ENCODE results near the gene NCAPG2. TPM values are rescaled to one million over a fixed set of nuclear protein-coding genes. Genes with fewer than 3 reads are reported as not detected.

Gene NCAPG2
- total RNA-seq, 2 experiments from 2014 or later = 61.8 to 111 TPM

DNA sequence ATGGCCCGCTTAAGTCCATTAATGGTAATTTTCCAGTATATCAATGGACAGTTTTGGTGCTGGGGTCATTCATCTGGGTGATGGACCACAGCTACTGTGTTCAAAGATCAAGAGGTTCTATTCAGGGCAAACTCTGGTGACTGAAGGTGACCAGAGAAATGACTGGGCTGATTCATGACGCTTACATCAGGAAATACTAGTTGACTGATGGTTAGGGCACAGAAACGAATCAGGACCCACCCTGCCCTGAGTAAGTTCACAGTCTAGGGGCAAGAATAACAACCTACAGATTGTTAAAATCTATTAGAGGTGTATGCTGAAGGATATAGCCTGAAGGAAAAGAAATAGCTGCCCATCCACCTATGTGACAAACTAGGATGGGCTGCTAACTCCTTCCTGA lies 9.5 kb downstream of the NCAPG2 start:
- peaks cover 35% of the 10 kb centered on the region; the same call in 1 of the 2 replicates for H3K79me2 ChIP-seq (ENCODE audit: insufficient read depth, low read depth, low read length)
- DNase-seq (ENCODE audit: low spot score) = no peak
- intact Hi-C loops (cut with micrococcal nuclease; ENCODE audit: unreplicated experiment) = loop anchor here (10.0 kb wide), 1 partner anchor 280 kb away; no protein-coding TSS in a partner anchor
- H3K4me3 ChIP-seq (ENCODE audit: low read depth, low read length, poor library complexity, severe bottlenecking) = no peak overlapping the region
- POLR2A ChIA-PET = interaction anchor here (0.5 kb wide), 1 partner anchor 134 kb away, joined by 4 read pairs; no protein-coding TSS in a partner anchor
- TF ChIP-seq, protein P1, sequence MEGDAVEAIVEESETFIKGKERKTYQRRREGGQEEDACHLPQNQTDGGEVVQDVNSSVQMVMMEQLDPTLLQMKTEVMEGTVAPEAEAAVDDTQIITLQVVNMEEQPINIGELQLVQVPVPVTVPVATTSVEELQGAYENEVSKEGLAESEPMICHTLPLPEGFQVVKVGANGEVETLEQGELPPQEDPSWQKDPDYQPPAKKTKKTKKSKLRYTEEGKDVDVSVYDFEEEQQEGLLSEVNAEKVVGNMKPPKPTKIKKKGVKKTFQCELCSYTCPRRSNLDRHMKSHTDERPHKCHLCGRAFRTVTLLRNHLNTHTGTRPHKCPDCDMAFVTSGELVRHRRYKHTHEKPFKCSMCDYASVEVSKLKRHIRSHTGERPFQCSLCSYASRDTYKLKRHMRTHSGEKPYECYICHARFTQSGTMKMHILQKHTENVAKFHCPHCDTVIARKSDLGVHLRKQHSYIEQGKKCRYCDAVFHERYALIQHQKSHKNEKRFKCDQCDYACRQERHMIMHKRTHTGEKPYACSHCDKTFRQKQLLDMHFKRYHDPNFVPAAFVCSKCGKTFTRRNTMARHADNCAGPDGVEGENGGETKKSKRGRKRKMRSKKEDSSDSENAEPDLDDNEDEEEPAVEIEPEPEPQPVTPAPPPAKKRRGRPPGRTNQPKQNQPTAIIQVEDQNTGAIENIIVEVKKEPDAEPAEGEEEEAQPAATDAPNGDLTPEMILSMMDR (conservative IDR thresholded peaks at IDR 0.05; ENCODE audit: low read length) = no peak
- no peak for TF ChIP-seq EZH2phosphoT487 (IDR thresholded peaks at IDR 0.05; ENCODE audit: borderline replicate concordance, low read depth, low read length)
- H3K9me2 ChIP-seq (ENCODE audit: insufficient read depth, low read length) = no peaks in the 10 kb centered on the region
- no peak overlapping the region for H3K27ac ChIP-seq (ENCODE audit: low read depth, low read length, poor library complexity, severe bottlenecking)
- H4K20me1 ChIP-seq (ENCODE audit: insufficient read depth, low read length) = no peaks in the 10 kb centered on the region
- H3K36me3 ChIP-seq (ENCODE audit: insufficient read depth, low read length) = peaks cover 98% of the 10 kb centered on the region
- H3K9me3 ChIP-seq (ENCODE audit: low read length) = no peaks in the 10 kb centered on the region
- no peak overlapping the region for H2AFZ ChIP-seq (ENCODE audit: low read length)
- H3K4me2 ChIP-seq (ENCODE audit: low read length) = no peak overlapping the region
- BruUV-seq (replicated peaks) = no TSS peak
- H3K4me1 ChIP-seq (ENCODE audit: insufficient read depth, low read length, poor library complexity, severe bottlenecking) = no peaks in the 10 kb centered on the region
- CTCF ChIA-PET (ENCODE audit: unreplicated experiment) = no interaction called here

DNA sequence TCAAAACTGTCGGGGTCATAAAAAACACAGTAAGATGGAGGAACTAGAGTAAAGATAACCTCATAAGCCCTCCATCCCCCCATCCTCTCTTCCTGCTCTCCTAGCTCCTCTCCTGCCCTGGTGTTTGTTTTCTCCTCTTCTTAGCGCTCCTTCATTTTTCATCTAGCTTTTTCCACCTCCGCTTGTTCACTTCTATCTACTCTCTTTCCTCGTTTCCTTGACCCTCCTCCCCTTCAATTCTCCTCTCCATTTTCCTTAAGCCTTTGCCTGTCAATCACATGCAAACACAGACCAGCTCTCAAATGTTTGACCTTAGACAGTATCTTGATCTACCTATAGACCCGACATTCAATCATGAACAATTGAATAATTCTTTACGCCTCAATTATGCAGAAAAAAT lies 10.0 kb downstream of the NCAPG2 start:
- ChIA-PET CTCF (ENCODE audit: unreplicated experiment) (no interaction called here), POLR2A (no interaction called here)
- no peaks in the 10 kb centered on the region for H3K9me3 ChIP-seq (ENCODE audit: low read length)
- DNase-seq (ENCODE audit: low spot score) = no peak
- TF ChIP-seq, protein P1 (conservative IDR thresholded peaks at IDR 0.05; ENCODE audit: low read length) = no peak
- TF ChIP-seq EZH2phosphoT487 (IDR thresholded peaks at IDR 0.05; ENCODE audit: borderline replicate concordance, low read depth, low read length) = no peak
- H3K4me1 ChIP-seq (ENCODE audit: insufficient read depth, low read length, poor library complexity, severe bottlenecking) = no peaks in the 10 kb centered on the region
- H3K79me2 ChIP-seq (ENCODE audit: insufficient read depth, low read depth, low read length) = peaks cover 31% of the 10 kb centered on the region; the same call in 1 of the 2 replicates
- no TSS peak for BruUV-seq (replicated peaks)
- no peaks in the 10 kb centered on the region for H3K9me2 ChIP-seq (ENCODE audit: insufficient read depth, low read length)
- H3K36me3 ChIP-seq (ENCODE audit: insufficient read depth, low read length) = peaks cover 98% of the 10 kb centered on the region
- no peak overlapping the region for H3K27ac ChIP-seq (ENCODE audit: low read depth, low read length, poor library complexity, severe bottlenecking)
- H2AFZ ChIP-seq (ENCODE audit: low read length) = no peak overlapping the region
- H4K20me1 ChIP-seq (ENCODE audit: insufficient read depth, low read length) = no peaks in the 10 kb centered on the region
- intact Hi-C loops (cut with micrococcal nuclease; ENCODE audit: unreplicated experiment) = loop anchor here (10.0 kb wide), 1 partner anchor 280 kb away; no protein-coding TSS in a partner anchor
- no peak overlapping the region for H3K4me2 ChIP-seq (ENCODE audit: low read length)
- H3K4me3 ChIP-seq (ENCODE audit: low read depth, low read length, poor library complexity, severe bottlenecking) = no peak overlapping the region

DNA sequence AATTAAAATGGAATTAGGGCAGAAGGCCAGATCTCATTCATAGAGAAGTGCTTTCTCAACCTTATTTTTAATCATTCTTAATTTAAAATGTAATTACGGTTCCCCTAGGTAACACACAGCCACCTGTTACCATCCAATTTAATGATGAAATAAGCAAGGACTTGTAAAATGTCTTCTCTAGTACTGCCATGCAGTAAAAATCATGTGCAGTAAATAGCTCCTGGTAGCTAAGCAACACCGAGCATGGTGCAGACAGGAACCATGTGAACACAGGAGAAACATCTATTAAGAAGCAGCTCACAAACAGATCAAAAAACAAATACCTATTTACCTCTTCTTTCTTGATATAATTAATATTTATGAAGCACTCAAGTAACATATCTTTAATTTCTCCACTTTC lies 15.1 kb downstream of the NCAPG2 start:
- Histone ChIP-seq H3K4me1 (ENCODE audit: insufficient read depth, low read length, poor library complexity, severe bottlenecking) (no peaks in the 10 kb centered on the region), H3K79me2 (ENCODE audit: insufficient read depth, low read depth, low read length) (peaks cover 1% of the 10 kb centered on the region; the same call in 1 of the 2 replicates), H2AFZ (ENCODE audit: low read length) (no peak overlapping the region), H4K20me1 (ENCODE audit: insufficient read depth, low read length) (no peaks in the 10 kb centered on the region), H3K9me3 (ENCODE audit: low read length) (no peaks in the 10 kb centered on the region), H3K36me3 (ENCODE audit: insufficient read depth, low read length) (peaks cover 97% of the 10 kb centered on the region), H3K9me2 (ENCODE audit: insufficient read depth, low read length) (no peaks in the 10 kb centered on the region), H3K27ac (ENCODE audit: low read depth, low read length, poor library complexity, severe bottlenecking) (no peak overlapping the region), H3K4me2 (ENCODE audit: low read length) (no peak overlapping the region), H3K4me3 (ENCODE audit: low read depth, low read length, poor library complexity, severe bottlenecking) (no peak overlapping the region)
- ChIA-PET POLR2A (interaction anchor here (0.6 to 1.9 kb wide), 6 partner anchors 8 to 98 kb away, joined by 3 to 14 read pairs (median 4); partner anchors contain the start of gene NCAPG2), CTCF (ENCODE audit: unreplicated experiment) (no interaction called here)
- DNase-seq (ENCODE audit: low spot score) = no peak
- TF ChIP-seq, protein P1 (conservative IDR thresholded peaks at IDR 0.05; ENCODE audit: low read length) = no peak
- no peak for TF ChIP-seq EZH2phosphoT487 (IDR thresholded peaks at IDR 0.05; ENCODE audit: borderline replicate concordance, low read depth, low read length)
- no TSS peak for BruUV-seq (replicated peaks)
- intact Hi-C loops (cut with micrococcal nuclease; ENCODE audit: unreplicated experiment) = no loop called here
